ENCODE results near the gene PHC2. TPM values are rescaled to one million over a fixed set of nuclear protein-coding genes. Genes with fewer than 3 reads are reported as not detected.

Gene PHC2
- total RNA-seq, 1 donor = 85.4 TPM

DNA sequence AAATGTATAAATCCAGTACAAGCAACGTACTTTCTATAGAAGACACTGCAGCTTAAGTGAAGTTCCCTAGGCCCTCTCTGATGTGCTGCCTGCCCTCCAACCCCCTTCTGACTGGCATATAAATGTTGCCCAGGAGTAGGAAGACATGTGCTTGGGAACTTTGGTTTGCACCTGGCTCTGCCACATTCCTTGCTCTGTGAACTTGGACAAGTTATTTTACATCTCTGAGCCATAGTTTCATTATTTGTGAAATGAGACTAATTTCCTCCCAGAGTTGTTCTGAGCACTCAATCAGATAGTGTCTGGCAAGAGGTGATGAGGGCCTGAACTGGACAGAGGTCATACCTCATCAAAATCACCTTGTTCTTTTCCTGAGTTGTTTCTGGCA lies 3.5 kb upstream of the PHC2 start:
- no peaks in the 10 kb centered on the region for H4K20me1 ChIP-seq (ENCODE audit: insufficient read depth, low read length)
- no peaks in the 10 kb centered on the region for H3K36me3 ChIP-seq (ENCODE audit: insufficient read depth, low read length)
- H3K9me3 ChIP-seq (ENCODE audit: low read depth, low read length) = no peaks in the 10 kb centered on the region
- H3K4me1 ChIP-seq (ENCODE audit: insufficient read depth, low read length) = peaks cover 47% of the 10 kb centered on the region
- H3K27me3 ChIP-seq (ENCODE audit: insufficient read depth, low read length) = no peaks in the 10 kb centered on the region
- no peak for DNase-seq (ENCODE audit: insufficient read length, low spot score, missing footprints)
- H3K27ac ChIP-seq (ENCODE audit: low read depth, low read length) = peak overlapping the region; percentile 67
- H3K4me2 ChIP-seq (ENCODE audit: insufficient read depth, low read length) = peak overlapping the region; percentile 6
- TF ChIP-seq, protein P1, sequence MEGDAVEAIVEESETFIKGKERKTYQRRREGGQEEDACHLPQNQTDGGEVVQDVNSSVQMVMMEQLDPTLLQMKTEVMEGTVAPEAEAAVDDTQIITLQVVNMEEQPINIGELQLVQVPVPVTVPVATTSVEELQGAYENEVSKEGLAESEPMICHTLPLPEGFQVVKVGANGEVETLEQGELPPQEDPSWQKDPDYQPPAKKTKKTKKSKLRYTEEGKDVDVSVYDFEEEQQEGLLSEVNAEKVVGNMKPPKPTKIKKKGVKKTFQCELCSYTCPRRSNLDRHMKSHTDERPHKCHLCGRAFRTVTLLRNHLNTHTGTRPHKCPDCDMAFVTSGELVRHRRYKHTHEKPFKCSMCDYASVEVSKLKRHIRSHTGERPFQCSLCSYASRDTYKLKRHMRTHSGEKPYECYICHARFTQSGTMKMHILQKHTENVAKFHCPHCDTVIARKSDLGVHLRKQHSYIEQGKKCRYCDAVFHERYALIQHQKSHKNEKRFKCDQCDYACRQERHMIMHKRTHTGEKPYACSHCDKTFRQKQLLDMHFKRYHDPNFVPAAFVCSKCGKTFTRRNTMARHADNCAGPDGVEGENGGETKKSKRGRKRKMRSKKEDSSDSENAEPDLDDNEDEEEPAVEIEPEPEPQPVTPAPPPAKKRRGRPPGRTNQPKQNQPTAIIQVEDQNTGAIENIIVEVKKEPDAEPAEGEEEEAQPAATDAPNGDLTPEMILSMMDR (IDR thresholded peaks at IDR 0.05; ENCODE audit: extremely low read depth, low read depth, low read length) = no peak
- no peak overlapping the region for H2AFZ ChIP-seq (ENCODE audit: low read length)
- H3K4me3 ChIP-seq (ENCODE audit: insufficient read depth, low read length) = no peak overlapping the region
- peaks cover 12% of the 10 kb centered on the region for H3K79me2 ChIP-seq (ENCODE audit: insufficient read depth, low read length)

DNA sequence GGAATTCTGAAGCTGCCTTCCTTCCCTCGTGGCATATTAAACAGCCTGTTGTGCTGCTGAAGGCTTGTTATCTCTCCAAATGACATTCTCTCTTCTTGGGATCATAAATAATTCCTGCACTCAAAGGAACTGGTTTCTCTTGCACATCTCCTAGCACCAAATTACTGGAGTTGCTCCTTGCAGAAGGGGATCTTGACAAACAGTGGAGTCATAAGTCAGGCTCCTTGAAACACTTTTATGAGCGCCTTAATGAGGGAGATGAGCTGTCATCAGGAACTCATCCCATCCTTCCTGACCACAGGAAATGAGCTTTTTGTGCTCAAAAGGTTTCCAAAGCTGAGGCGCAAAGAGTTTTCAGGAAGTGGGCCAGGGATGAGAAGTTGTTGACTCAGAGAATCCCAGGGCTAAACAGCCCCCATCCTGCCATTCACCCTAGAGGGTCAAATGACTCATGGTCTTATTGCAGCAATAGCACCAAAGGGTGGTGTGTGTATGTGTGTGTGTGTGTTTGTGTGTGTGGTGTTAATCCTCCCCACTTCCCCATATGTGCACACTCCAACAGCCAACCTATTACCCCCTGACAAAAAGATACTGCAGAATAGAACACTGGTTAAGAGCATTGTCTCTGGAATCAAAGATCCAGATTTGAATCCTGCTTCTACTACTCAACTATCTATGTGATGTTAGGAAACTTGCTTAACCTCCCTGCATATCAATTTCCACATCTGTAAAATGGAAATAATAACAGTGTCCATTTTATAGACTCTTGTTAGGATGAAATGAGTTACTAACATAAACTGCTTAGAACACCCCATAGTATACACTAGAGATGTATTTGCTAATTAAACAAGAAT lies 2.8 kb upstream of the PHC2 start:
- Histone ChIP-seq H4K20me1 (ENCODE audit: insufficient read depth, low read length) (no peaks in the 10 kb centered on the region), H3K4me3 (ENCODE audit: insufficient read depth, low read length) (no peak overlapping the region), H3K4me2 (ENCODE audit: insufficient read depth, low read length) (peak overlapping the region; percentile 6), H2AFZ (ENCODE audit: low read length) (no peak overlapping the region), H3K36me3 (ENCODE audit: insufficient read depth, low read length) (no peaks in the 10 kb centered on the region), H3K9me3 (ENCODE audit: low read depth, low read length) (no peaks in the 10 kb centered on the region), H3K4me1 (ENCODE audit: insufficient read depth, low read length) (peaks cover 53% of the 10 kb centered on the region), H3K79me2 (ENCODE audit: insufficient read depth, low read length) (peaks cover 18% of the 10 kb centered on the region), H3K27me3 (ENCODE audit: insufficient read depth, low read length) (no peaks in the 10 kb centered on the region), H3K27ac (ENCODE audit: low read depth, low read length) (peak overlapping the region; percentile 67)
- TF ChIP-seq, protein P1 (IDR thresholded peaks at IDR 0.05; ENCODE audit: extremely low read depth, low read depth, low read length) = no peak
- peak; percentile 84 for DNase-seq (ENCODE audit: insufficient read length, low spot score, missing footprints)

DNA sequence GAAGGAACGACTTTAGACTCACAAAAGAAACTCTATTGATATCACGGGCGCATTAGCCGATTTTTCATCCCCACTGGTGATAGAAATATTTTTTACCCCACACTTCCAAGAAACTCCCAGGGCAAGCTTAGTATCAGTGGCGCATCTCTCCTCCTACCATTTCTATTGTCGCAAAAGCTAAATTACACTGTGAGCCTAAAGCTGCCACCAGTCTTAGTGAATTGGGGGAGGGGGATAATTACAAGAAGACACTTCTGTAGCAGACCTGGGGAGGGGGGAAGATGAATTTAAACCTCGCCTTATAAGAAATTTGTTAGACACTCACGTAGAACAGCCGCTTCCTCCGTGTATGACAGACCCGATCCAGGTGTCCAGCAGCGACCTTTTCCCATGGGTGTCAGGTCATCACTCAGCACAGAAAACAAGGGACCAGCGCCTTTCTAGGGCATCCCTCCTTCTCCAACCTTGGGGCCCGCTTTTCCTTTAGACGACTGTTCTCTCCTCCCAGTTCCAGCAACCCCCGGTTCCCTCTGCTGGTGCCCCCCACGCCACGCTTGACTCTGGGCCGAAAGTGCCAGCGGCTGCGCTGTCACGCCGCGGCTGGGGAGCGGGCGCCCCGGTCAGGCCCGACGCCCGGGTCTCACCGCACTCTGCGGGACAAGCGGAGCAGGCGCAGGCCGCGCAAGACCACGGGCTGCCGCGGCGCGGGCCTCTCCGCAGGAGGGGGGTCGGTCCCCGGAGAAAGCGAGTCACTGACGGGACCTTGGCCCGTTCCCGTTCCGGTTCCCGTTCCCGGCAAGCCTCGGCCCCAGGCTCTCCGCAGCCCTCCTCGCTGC lies 821 bp downstream of the PHC2 start:
- peak overlapping the region; percentile 70 for H3K27ac ChIP-seq (ENCODE audit: low read depth, low read length)
- no peaks in the 10 kb centered on the region for H3K27me3 ChIP-seq (ENCODE audit: insufficient read depth, low read length)
- H3K4me3 ChIP-seq (ENCODE audit: insufficient read depth, low read length) = peak overlapping the region; percentile 79
- H3K4me2 ChIP-seq (ENCODE audit: insufficient read depth, low read length) = peak overlapping the region; percentile 94
- TF ChIP-seq, protein P1 (IDR thresholded peaks at IDR 0.05; ENCODE audit: extremely low read depth, low read depth, low read length) = peak; percentile 36
- peak; percentile 52 for DNase-seq (ENCODE audit: insufficient read length, low spot score, missing footprints)
- H3K9me3 ChIP-seq (ENCODE audit: low read depth, low read length) = no peaks in the 10 kb centered on the region
- peak overlapping the region; percentile 75 for H2AFZ ChIP-seq (ENCODE audit: low read length)
- no peaks in the 10 kb centered on the region for H4K20me1 ChIP-seq (ENCODE audit: insufficient read depth, low read length)
- peaks cover 52% of the 10 kb centered on the region for H3K4me1 ChIP-seq (ENCODE audit: insufficient read depth, low read length)
- peaks cover 55% of the 10 kb centered on the region for H3K79me2 ChIP-seq (ENCODE audit: insufficient read depth, low read length)
- peaks cover 5% of the 10 kb centered on the region for H3K36me3 ChIP-seq (ENCODE audit: insufficient read depth, low read length)

DNA sequence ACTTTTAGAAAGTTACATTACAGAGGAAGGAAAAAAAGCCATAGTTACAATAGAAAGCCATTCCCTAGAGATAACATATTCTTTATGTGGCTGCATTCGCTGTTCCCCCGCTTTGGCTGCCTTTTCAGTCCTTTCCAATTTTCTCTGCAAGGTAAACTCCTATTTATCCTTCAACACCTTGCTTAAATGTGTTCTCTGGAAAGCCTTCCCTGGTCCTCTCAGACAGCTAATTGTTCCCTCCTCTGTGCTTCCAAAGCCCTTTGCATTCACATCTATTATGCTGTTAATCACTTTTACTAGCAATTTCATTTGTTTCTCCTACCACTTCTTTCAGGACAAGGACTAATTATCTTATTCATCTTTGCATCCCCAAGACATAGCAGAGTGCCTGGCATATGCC lies 1.6 kb downstream of the PHC2 start:
- Histone ChIP-seq H2AFZ (ENCODE audit: low read length) (no peak overlapping the region), H3K4me2 (ENCODE audit: insufficient read depth, low read length) (peak overlapping the region; percentile 94), H4K20me1 (ENCODE audit: insufficient read depth, low read length) (no peaks in the 10 kb centered on the region), H3K79me2 (ENCODE audit: insufficient read depth, low read length) (peaks cover 60% of the 10 kb centered on the region), H3K4me3 (ENCODE audit: insufficient read depth, low read length) (peak overlapping the region; percentile 79), H3K27ac (ENCODE audit: low read depth, low read length) (peak overlapping the region; percentile 70), H3K4me1 (ENCODE audit: insufficient read depth, low read length) (peaks cover 52% of the 10 kb centered on the region), H3K9me3 (ENCODE audit: low read depth, low read length) (no peaks in the 10 kb centered on the region), H3K27me3 (ENCODE audit: insufficient read depth, low read length) (no peaks in the 10 kb centered on the region), H3K36me3 (ENCODE audit: insufficient read depth, low read length) (peaks cover 5% of the 10 kb centered on the region)
- TF ChIP-seq, protein P1 (IDR thresholded peaks at IDR 0.05; ENCODE audit: extremely low read depth, low read depth, low read length) = no peak
- DNase-seq (ENCODE audit: insufficient read length, low spot score, missing footprints) = no peak

Measured in osteoblast (primary cell).